ENCODE data around the gene PNMA6E.

PNMA6E gene

DNA sequence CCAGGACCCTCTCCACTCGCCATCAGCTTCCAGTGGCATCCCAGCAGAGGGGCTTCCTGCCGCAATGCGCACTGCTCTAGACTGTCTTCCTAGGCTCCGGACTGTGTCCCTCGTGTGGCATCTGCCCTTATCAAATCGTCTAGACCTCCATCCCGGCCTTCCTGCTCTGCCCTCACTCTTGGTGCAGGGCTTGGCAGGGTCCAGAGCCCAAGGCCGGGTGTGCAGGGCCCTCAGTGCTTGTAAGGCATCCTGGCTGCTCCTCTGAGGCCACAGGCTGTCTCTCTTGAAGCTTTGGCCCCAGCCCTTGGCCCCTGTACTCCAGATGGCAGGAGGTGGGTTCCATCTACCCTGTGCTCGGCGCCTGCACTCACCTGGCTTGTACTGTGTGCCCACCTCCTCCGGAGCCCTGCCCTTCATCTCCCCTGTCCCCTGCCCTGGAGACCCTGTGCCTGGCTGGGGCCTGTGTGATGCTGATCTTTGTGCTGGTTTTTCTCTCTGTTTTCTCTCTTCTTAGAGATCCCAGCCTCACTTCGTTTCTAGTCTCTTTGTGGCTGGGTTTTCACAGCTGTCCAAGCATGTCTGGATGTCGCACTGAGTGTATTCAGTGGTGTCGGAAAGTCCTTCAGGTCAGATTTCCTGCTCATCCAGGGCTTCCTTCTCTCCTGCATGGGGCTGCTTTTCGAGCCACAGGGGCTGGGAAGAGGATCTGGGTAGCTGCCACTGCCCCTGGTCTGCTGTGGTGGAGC lies 48.4 kb upstream of the PNMA6E start:
- H3K36me3 ChIP-seq (ENCODE audit: control insufficient read depth, low read length) = no peaks in the 10 kb centered on the region
- H3K79me2 ChIP-seq (ENCODE audit: control insufficient read depth, low read length) = no peaks in the 10 kb centered on the region
- no peaks in the 10 kb centered on the region for H3F3A ChIP-seq (ENCODE audit: control insufficient read depth, insufficient read depth)
- no peaks in the 10 kb centered on the region for H3K27me3 ChIP-seq (ENCODE audit: control insufficient read depth, low read length)
- H3K4me3 ChIP-seq (ENCODE audit: low read length) = no peak overlapping the region
- TF ChIP-seq, protein P1, sequence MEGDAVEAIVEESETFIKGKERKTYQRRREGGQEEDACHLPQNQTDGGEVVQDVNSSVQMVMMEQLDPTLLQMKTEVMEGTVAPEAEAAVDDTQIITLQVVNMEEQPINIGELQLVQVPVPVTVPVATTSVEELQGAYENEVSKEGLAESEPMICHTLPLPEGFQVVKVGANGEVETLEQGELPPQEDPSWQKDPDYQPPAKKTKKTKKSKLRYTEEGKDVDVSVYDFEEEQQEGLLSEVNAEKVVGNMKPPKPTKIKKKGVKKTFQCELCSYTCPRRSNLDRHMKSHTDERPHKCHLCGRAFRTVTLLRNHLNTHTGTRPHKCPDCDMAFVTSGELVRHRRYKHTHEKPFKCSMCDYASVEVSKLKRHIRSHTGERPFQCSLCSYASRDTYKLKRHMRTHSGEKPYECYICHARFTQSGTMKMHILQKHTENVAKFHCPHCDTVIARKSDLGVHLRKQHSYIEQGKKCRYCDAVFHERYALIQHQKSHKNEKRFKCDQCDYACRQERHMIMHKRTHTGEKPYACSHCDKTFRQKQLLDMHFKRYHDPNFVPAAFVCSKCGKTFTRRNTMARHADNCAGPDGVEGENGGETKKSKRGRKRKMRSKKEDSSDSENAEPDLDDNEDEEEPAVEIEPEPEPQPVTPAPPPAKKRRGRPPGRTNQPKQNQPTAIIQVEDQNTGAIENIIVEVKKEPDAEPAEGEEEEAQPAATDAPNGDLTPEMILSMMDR (IDR thresholded peaks at IDR 0.05; ENCODE audit: low read depth, low read length, poor library complexity, severe bottlenecking) = no peak
- TF ChIP-seq EZH2phosphoT487 (IDR thresholded peaks at IDR 0.05; ENCODE audit: borderline replicate concordance, low read length) = no peak
- H3K27ac ChIP-seq (ENCODE audit: low read depth, low read length) = no peak overlapping the region
- H4K20me1 ChIP-seq (ENCODE audit: control insufficient read depth, insufficient read depth, low read depth, low read length) = no peaks in the 10 kb centered on the region
- no peaks in the 10 kb centered on the region for H3K9me2 ChIP-seq (replicated peaks; ENCODE audit: control insufficient read depth, low read length)
- H3K4me2 ChIP-seq (ENCODE audit: low read length) = no peak overlapping the region
- no peaks in the 10 kb centered on the region for H3K4me1 ChIP-seq (ENCODE audit: control insufficient read depth, low read length)
- no peaks in the 10 kb centered on the region for H3K9me3 ChIP-seq (ENCODE audit: control insufficient read depth, insufficient read depth, low read length)

DNA sequence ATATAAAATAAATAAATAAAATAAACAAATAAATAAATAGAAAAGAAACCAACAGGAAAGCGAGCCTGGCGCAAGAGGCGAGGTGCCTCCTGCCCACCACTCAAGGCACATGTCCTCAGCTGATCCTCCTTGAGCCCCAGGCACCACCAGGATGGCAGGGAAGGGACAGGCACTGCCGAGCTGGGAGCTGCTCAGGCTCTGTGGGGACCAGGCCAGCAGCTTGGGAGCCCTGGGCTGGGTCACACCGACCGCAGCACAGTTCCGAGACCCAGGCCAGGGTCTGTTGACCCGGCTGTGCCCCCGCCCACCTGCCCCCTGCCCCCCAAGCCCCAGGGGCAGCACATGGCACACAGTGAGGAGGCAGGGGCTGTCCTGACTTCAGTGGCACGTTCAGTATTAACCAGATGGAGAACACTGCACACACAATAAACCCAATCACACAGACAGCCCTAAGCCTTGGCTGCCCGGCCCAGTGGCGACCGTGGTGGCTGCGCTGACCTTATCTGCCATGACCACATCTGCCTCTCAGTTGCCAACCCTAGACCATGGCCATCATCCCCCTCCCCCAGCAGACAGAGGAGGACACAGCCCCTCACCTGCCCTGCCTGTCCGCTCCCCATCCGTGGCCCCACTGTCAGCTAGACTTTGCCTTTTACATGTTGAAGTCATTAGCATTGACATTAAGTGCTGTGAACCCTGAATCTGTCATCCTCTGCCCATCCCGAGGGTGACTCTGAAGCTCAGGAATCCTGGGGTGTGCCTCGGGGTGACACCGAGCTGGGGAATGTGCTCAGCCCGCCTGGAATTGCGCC lies 47.6 kb upstream of the PNMA6E start:
- TF ChIP-seq, protein P1 (IDR thresholded peaks at IDR 0.05; ENCODE audit: low read depth, low read length, poor library complexity, severe bottlenecking) = no peak
- TF ChIP-seq EZH2phosphoT487 (IDR thresholded peaks at IDR 0.05; ENCODE audit: borderline replicate concordance, low read length) = no peak
- Histone ChIP-seq H3K4me2 (ENCODE audit: low read length) (no peak overlapping the region), H3F3A (ENCODE audit: control insufficient read depth, insufficient read depth) (no peaks in the 10 kb centered on the region), H3K27me3 (ENCODE audit: control insufficient read depth, low read length) (no peaks in the 10 kb centered on the region), H3K79me2 (ENCODE audit: control insufficient read depth, low read length) (no peaks in the 10 kb centered on the region), H3K36me3 (ENCODE audit: control insufficient read depth, low read length) (no peaks in the 10 kb centered on the region), H3K9me2 (replicated peaks; ENCODE audit: control insufficient read depth, low read length) (no peaks in the 10 kb centered on the region), H3K9me3 (ENCODE audit: control insufficient read depth, insufficient read depth, low read length) (no peaks in the 10 kb centered on the region), H3K27ac (ENCODE audit: low read depth, low read length) (no peak overlapping the region), H3K4me3 (ENCODE audit: low read length) (no peak overlapping the region), H3K4me1 (ENCODE audit: control insufficient read depth, low read length) (no peaks in the 10 kb centered on the region), H4K20me1 (ENCODE audit: control insufficient read depth, insufficient read depth, low read depth, low read length) (no peaks in the 10 kb centered on the region)

DNA sequence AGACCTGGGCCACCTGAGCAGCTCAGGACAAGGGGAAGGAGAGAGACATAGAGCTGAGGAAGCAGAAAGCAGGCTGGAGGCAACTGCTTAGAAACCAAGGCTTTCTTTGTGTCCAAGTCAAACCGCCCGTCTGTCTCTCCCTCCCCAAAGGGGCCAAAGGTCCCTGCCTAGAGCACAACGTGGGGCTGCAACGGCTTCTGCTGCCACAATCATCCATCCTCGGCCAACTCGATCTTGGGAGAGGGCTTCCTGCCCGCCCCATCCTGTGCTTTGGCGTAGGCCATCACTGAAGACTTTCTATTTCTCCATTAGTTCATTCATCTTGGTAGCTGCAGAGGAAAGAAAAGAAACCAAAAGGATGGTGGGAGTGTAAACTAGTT lies 46.4 kb upstream of the PNMA6E start:
- no peaks in the 10 kb centered on the region for H3K9me2 ChIP-seq (replicated peaks; ENCODE audit: control insufficient read depth, low read length)
- no peaks in the 10 kb centered on the region for H3K27me3 ChIP-seq (ENCODE audit: control insufficient read depth, low read length)
- TF ChIP-seq, protein P1 (IDR thresholded peaks at IDR 0.05; ENCODE audit: low read depth, low read length, poor library complexity, severe bottlenecking) = no peak
- no peak for TF ChIP-seq EZH2phosphoT487 (IDR thresholded peaks at IDR 0.05; ENCODE audit: borderline replicate concordance, low read length)
- H3K9me3 ChIP-seq (ENCODE audit: control insufficient read depth, insufficient read depth, low read length) = no peaks in the 10 kb centered on the region
- H3K4me2 ChIP-seq (ENCODE audit: low read length) = no peak overlapping the region
- no peaks in the 10 kb centered on the region for H3K4me1 ChIP-seq (ENCODE audit: control insufficient read depth, low read length)
- H3K4me3 ChIP-seq (ENCODE audit: low read length) = no peak overlapping the region
- no peaks in the 10 kb centered on the region for H3K36me3 ChIP-seq (ENCODE audit: control insufficient read depth, low read length)
- H3K79me2 ChIP-seq (ENCODE audit: control insufficient read depth, low read length) = no peaks in the 10 kb centered on the region
- H3K27ac ChIP-seq (ENCODE audit: low read depth, low read length) = no peak overlapping the region
- H4K20me1 ChIP-seq (ENCODE audit: control insufficient read depth, insufficient read depth, low read depth, low read length) = no peaks in the 10 kb centered on the region
- H3F3A ChIP-seq (ENCODE audit: control insufficient read depth, insufficient read depth) = no peaks in the 10 kb centered on the region
